ENCODE measurements around the gene HIGD2B.
"Not testable (repeated sequence)": the region's sequence is repeated elsewhere in the genome, so short reads cannot be mapped to it uniquely, and the experiment has no call there.

Gene HIGD2B, protein sequence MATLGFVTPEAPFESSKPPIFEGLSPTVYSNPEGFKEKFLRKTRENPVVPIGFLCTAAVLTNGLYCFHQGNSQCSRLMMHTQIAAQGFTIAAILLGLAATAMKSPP
- total RNA-seq, result 0.30 to 0.39 reads per million in 2 experiments

DNA sequence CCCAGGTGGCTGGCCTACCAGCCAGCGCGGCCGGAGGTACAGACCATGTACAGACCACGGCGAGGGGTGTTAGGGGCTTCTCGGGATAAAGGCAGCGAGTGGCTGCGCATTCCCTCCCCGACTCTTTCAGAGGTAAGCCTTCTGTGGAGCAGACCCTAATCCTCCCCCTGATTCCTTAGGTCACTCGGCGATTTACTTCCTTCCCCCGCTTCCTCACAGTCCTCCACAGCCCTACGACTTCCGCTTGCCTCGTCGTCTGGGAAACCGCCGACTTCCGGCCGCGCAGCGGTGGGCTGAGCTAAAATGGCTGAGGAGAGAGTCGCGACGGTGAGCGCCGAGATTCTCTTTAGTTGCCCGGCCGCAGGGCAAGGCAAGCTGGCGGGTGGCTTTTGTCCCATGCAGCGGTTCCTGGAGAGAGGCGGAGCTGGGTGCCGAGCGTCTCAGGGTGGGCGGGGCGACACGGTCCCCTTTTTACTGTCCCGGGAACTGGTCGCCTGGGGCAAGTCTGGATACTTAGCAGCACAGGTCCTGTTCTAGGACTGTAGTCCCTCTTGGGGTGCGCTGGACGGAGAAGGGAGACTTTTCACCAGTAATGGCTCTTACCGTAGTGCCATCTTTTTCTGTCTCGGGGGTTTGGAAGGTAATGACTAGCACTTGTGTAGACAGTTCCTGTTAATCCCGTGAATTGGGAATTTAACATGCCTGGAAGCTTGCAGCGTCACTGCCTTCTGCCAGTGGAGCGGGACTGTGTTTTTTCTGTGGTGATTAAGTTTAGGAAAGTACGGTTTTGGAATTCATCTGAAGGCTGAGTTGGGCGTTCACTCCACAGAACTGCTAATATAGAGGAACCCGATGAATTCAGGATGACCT, at the start of gene HIGD2B, which contains the start of gene BBS4:
HIGD2B (minus strand) TSS at position 258 of the 870 bp plus-strand sequence. CDS start 9,808 bp downstream, outside the sequence.
BBS4 (plus strand) TSS at position 283 of the 870 bp plus-strand sequence; CDS start at position 304, 21 bp downstream.
- DNase-seq (ENCODE audit: low read depth), result peak; percentile 68

DNA sequence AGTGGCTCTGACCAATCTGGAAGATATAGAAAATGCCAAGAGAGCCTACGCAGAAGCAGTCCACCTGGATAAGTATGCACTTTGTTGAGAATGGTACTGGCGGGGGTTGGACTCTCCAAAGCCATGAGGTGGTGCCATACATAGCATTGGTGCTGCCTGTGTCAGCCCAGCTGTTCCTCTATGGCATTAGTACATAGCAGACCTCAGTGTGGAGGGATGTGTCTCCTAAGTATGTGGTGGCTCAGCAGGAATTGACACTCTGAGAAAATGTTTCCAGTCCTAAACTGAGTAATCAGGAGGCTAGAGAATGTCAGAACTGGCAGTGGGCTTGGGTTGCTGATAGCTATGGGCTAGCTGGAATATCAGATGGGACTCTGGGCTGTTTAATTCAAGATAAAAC, 49.1 kb upstream of the HIGD2B start:
- DNase-seq (ENCODE audit: low read depth), result no peak

DNA sequence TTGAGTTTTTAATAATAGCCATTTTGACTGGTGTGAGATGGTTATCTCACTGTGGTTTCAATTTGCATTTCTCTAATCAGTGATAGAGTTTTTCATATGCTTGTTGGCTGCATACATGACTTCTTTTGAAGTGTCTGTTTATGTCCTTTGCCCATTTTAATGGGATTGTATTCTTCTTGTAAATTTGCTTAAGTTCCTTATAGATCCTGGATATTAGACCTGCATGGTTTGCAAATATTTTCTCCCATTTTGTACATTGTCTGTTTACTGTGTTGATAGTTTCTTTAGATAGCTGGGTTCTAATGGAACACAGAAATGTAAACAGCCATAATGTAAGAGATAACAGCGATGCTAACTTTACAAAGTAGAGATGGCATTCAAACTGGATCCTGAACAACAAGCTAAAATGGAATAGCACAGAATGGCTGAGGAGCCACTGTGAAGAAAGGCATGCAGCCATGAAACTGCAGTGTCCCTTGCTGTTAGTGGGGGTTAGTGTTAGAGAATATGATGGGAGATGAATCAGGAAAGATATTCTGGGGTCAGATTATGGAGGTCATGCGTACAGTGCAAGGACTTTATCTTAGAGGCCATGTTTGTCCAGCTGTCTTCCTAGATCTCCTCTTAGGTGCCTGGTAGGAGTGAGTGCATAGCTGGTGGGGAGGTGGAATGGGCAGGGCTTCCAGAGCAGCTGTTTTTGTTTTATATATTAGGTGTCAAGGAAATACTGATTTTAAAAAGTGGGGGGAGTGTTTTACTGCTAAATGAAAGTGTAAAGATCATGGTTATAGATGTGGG, 48.2 kb upstream of the HIGD2B start:
- DNase-seq (ENCODE audit: low read depth), result no peak

- no peak for DNase-seq (ENCODE audit: low read depth)
Observed at GRCh38 chr15:72732516-72732915, 46.5 kb upstream of the HIGD2B start.

DNA sequence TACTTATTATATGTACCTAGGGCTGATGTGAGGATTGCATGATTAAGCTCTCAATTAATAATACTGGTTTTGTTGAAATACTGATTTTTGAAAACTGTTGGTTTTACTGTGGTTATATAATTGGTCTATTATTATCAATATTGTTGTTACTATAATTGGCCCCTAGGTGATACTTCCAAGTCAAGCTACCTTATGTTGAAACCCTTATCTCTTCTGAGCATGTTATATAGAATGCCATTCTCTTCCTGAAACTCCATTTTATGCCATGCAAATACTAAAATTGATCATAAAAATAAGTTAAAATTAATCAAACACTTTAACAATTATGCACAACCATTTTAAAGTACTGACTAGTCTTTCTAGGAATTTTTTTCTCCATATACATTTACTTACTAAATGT, 46.1 kb upstream of the HIGD2B start:
- DNase-seq (ENCODE audit: low read depth), result no peak

DNA sequence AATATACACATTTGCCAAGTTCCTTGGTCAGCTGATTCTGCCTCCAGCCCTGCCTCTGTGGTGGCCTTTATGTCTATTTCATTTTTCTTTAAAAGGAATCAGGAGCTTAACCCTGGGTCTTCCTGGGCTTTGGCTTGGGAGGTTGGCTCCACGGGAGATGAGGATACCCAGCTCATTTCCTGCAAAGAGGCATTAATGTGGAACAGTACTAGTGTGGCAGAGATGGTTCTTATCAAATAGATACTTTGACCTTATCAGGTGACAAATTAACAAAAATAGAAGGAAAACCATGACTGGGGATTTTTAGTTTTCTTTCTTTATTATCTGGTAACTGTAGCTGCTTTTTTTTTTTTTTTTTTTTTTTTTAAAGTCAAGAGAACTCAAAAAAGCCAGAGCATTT, 42.8 kb upstream of the HIGD2B start:
- DNase-seq (ENCODE audit: low read depth), result no peak

GRCh38 chr15:72728249-72728648, 42.3 kb upstream of the HIGD2B start:
- DNase-seq (ENCODE audit: low read depth), result not testable (repeated sequence)

DNA sequence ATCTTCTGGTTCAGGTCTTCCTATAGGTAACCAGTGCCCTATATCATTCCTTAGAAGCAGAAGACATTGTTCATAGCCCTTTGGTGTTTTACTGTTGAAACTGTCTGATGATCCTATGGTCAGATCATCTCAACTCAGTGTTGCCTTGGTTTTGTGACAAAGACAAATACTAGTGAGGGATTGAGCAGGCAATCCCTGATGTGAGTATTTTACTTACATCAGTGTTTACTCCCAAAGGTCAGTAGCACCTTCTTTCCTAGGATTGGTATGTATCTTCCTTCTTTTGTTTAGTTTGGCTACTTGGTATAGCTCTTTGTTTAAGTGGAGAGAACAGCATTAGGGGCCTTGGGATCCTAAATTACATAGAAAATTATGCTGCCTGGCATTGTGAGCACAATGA, 41.2 kb upstream of the HIGD2B start:
- no peak for DNase-seq (ENCODE audit: low read depth)

DNA sequence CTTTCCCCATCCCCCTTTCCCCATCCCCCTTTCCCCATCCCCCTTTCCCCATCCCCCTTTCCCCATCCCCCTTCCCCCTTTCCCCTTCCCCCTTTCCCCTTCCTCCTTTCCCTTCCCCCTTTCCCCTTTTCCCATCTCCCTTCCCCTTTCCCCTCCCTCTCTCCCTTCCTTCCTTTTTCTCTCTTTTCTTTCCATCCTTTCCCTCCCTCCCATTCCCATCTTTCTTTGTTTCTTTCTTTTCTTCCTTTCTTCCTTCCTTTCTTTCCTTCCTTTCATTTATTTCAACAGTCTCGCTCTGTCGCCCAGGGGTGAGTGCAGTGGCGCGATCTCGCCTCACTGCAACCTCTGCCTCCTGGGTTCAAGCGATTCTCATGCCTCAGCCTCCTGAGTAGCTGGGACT, 39.9 kb upstream of the HIGD2B start:
- not testable (repeated sequence) for DNase-seq (ENCODE audit: low read depth)

GRCh38 chr15:72725446-72725845, 39.5 kb upstream of the HIGD2B start:
- DNase-seq (ENCODE audit: low read depth), result no peak

DNA sequence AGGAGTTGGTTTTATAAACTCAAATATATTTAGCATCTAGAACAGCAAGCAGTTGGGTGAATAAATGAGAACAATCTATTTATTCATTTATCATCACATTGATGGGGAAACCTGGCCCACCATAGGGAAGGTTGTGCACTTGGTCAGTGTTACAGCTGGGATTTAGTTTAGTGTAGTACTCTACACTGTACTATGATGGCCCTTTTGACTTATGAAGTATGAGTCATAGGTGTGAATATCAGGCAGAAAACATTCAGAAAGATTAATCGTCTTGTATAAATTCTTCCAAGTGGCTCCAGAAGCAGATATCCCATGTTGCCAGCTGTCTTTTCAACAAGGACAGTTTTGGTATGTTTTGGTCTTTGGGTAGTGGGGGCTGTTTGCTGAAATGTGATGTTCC, 38.0 kb upstream of the HIGD2B start:
- no peak for DNase-seq (ENCODE audit: low read depth)

- peak; percentile 42 for DNase-seq (ENCODE audit: low read depth)
Observed at GRCh38 chr15:72722071-72722696, 36.2 kb upstream of the HIGD2B start.

GRCh38 chr15:72708551-72709303, 22.7 kb upstream of the HIGD2B start:
- not testable (repeated sequence) for DNase-seq (ENCODE audit: low read depth)

GRCh38 chr15:72706266-72706665, 20.3 kb upstream of the HIGD2B start:
- no peak for DNase-seq (ENCODE audit: low read depth)

GRCh38 chr15:72700076-72700475, 14.1 kb upstream of the HIGD2B start:
- no peak for DNase-seq (ENCODE audit: low read depth)

- no peak for DNase-seq (ENCODE audit: low read depth)
Observed at GRCh38 chr15:72698938-72699337, 13.0 kb upstream of the HIGD2B start.

DNA sequence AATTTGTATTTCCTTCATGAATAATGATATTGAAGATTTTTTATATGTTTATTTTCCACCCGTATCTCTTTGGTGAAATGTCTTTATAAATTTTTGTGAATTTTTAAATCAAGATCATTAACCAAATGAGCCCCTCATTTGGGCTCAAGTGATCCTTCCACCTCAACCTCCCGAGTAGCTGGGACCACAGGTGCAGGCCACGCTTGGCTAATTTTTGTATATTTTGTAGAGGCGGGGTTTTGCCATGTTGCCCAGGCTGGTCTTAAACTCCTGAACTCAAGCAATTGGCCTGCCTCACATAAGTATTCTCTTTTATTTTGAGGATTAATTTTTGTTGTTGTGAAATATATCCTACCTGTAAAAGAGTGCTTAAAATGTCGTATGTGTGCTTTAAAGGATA, 5.0 kb upstream of the HIGD2B start:
- DNase-seq (ENCODE audit: low read depth), result no peak

DNA sequence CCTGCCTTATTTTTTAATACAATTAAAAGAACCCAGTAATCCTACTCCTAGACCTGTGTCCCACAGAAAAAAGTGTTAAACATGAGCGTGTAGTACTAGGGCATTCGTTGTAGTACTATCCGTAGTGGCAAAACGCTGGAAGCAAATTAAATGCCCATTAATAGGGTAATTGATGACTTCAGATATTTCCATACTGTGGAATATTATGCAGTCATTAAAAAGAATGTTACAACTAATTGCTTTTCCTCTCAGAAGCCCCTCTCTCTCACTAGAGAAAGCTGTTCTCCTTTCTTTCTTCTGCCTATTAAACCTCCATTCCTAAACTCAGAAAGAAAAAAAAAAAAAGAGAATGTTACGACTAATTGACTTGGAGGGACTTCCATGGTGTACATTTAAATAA, 2.7 kb upstream of the HIGD2B start:
- DNase-seq (ENCODE audit: low read depth), result no peak

- DNase-seq (ENCODE audit: low read depth), result no peak
Observed at GRCh38 chr15:72685301-72685924, 569 bp downstream of the HIGD2B start.

DNA sequence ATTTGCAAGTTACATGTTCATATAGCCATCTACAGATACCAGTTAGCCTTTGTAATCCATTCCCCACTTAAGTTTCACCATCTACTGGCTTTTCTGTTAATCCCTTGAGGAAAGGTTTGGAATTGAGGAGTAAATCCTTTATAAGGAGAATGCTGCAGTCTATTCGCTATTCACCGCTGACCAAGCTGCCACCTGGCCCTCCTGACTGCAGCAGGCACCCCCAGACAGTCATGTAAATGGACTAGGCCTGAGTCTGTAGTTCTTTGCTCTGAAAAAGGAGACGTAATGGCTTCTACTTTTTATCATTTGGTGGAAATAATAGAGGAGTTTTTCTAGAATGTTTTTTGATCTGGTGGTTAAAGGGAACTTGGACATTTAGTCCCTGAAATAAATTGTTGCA, 3.2 kb downstream of the HIGD2B start:
- no peak for DNase-seq (ENCODE audit: low read depth)

DNA sequence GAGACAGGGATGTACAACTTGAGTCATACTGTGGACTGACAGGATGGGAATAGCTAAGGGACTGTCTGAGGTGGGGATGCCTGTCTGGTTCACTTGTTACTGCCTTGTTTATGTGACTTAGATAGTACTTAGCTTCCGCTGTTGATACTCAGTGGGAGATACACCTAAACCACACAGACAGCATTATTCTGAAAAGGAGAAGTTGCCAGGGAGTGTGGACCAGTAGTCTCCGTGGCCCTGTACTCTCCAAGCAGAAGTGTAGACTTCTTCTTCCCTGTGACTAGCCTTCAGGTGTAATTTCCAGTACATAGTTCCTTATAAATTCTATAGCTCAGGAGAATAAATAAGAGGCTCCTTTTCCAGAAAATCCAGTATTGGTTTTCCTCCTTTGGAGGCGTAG, 5.1 kb downstream of the HIGD2B start:
- DNase-seq (ENCODE audit: low read depth), result no peak

Measured in T follicular helper cell (primary cell).